Stimulated activated CD8-positive, alpha-beta memory T cell treated with anti-CD3 and anti-CD28 coated beads, Interleukin-4, amount 100 ng/mL, for 48 hours (primary cell): ENCODE results near the gene MCAT.
A peak's percentile ranks its signal among the peaks of the same experiment; 100 is the strongest.

ENCODE experiments used
- DNase-seq: peaks from one replicate; pipeline ENCODE4 v3.0.0-alpha.2; 2020

Gene MCAT

GRCh38 chr22:43085658-43086606, 57.3 kb downstream of the MCAT start:
- DNase-seq = peak; percentile 33
